HL-60 (cell line): ENCODE measurements around the gene RMDN2.

Experiments used
- GABPA ChIP-seq: IDR thresholded peaks from 2 replicates; pipeline ENCODE4 v1.6.1; 2012; ENCODE audit warnings: low read depth
- POLR2AphosphoS5 ChIP-seq: IDR thresholded peaks from 2 replicates; pipeline ENCODE4 v1.6.1; 2012; ENCODE audit warnings: low read depth
- TF ChIP-seq, protein P1 (sequence below): IDR thresholded peaks from one replicate; pipeline ENCODE4 v1.5.1; 2011; ENCODE audit warnings: low read length, control low read depth, inconsistent platforms; ENCODE audit not compliant: insufficient read depth
- TF ChIP-seq, protein P2 (sequence below): IDR thresholded peaks from 2 replicates; pipeline ENCODE4 v1.6.1; 2012; ENCODE audit warnings: low read depth; ENCODE audit not compliant: insufficient replicate concordance

DNA sequence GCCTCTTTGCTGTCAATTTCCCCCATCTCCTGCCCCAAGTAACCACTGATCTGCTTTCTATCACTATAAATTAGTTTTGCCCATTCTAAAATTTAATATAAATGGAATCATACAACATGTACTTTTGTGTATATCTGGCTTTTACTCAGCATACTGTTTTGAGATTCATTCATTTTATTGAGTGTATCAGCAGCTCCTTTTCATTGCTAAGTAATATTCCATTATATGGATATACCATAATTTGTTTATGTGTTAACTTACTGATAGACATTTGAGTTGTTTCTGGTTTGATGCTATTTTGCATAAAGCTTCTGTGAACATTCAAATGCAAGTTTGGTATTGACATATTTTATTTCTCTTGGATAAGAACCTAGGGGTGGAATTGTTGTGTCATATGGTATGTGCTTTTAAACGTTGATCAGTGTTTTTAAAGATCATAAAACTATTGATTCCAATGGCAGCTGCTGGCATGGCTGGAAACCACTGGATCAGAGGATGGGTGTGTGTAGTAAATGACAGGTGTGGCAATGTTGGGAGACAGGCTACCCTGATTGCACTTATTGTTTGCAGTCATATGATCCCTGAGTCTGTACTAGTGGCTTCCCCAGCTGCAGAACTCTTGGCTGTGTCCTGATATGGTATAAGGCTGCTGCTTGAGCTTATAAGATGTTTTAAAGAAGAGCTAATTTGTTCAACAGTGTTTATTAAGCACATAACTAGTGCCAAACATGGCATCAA, 75.6 kb downstream of the RMDN2 start:
- TF ChIP-seq, protein P1, sequence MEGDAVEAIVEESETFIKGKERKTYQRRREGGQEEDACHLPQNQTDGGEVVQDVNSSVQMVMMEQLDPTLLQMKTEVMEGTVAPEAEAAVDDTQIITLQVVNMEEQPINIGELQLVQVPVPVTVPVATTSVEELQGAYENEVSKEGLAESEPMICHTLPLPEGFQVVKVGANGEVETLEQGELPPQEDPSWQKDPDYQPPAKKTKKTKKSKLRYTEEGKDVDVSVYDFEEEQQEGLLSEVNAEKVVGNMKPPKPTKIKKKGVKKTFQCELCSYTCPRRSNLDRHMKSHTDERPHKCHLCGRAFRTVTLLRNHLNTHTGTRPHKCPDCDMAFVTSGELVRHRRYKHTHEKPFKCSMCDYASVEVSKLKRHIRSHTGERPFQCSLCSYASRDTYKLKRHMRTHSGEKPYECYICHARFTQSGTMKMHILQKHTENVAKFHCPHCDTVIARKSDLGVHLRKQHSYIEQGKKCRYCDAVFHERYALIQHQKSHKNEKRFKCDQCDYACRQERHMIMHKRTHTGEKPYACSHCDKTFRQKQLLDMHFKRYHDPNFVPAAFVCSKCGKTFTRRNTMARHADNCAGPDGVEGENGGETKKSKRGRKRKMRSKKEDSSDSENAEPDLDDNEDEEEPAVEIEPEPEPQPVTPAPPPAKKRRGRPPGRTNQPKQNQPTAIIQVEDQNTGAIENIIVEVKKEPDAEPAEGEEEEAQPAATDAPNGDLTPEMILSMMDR: no peak
- TF ChIP-seq, protein P2, sequence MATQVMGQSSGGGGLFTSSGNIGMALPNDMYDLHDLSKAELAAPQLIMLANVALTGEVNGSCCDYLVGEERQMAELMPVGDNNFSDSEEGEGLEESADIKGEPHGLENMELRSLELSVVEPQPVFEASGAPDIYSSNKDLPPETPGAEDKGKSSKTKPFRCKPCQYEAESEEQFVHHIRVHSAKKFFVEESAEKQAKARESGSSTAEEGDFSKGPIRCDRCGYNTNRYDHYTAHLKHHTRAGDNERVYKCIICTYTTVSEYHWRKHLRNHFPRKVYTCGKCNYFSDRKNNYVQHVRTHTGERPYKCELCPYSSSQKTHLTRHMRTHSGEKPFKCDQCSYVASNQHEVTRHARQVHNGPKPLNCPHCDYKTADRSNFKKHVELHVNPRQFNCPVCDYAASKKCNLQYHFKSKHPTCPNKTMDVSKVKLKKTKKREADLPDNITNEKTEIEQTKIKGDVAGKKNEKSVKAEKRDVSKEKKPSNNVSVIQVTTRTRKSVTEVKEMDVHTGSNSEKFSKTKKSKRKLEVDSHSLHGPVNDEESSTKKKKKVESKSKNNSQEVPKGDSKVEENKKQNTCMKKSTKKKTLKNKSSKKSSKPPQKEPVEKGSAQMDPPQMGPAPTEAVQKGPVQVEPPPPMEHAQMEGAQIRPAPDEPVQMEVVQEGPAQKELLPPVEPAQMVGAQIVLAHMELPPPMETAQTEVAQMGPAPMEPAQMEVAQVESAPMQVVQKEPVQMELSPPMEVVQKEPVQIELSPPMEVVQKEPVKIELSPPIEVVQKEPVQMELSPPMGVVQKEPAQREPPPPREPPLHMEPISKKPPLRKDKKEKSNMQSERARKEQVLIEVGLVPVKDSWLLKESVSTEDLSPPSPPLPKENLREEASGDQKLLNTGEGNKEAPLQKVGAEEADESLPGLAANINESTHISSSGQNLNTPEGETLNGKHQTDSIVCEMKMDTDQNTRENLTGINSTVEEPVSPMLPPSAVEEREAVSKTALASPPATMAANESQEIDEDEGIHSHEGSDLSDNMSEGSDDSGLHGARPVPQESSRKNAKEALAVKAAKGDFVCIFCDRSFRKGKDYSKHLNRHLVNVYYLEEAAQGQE: no peak
- no peak for TF ChIP-seq POLR2AphosphoS5
- no peak for TF ChIP-seq GABPA
